Fibroblast of pulmonary artery (primary cell): ENCODE measurements around the gene UBE3D.

Source experiments
- DNase-seq: peaks from one replicate; pipeline ENCODE4 v3.0.0-alpha.2; 2010; ENCODE audit warnings: low read depth
- H3K4me3 ChIP-seq: replicated peaks from 2 replicates; pipeline ENCODE4 v1.5.1; 2011; ENCODE audit warnings: low read depth, mild to moderate bottlenecking, control low read depth, low read length, moderate library complexity
- TF ChIP-seq, protein P1 (sequence below): IDR thresholded peaks from 2 replicates; pipeline ENCODE4 v1.5.1; 2011; ENCODE audit warnings: mild to moderate bottlenecking, control low read depth, low read length, inconsistent platforms; ENCODE audit errors: missing control alignments

The UBE3D gene

GRCh38 chr6:83061190-83061589, 4.5 kb downstream of the UBE3D start:
- no peak for DNase-seq
- no peak overlapping the region for H3K4me3 ChIP-seq
- TF ChIP-seq, protein P1, sequence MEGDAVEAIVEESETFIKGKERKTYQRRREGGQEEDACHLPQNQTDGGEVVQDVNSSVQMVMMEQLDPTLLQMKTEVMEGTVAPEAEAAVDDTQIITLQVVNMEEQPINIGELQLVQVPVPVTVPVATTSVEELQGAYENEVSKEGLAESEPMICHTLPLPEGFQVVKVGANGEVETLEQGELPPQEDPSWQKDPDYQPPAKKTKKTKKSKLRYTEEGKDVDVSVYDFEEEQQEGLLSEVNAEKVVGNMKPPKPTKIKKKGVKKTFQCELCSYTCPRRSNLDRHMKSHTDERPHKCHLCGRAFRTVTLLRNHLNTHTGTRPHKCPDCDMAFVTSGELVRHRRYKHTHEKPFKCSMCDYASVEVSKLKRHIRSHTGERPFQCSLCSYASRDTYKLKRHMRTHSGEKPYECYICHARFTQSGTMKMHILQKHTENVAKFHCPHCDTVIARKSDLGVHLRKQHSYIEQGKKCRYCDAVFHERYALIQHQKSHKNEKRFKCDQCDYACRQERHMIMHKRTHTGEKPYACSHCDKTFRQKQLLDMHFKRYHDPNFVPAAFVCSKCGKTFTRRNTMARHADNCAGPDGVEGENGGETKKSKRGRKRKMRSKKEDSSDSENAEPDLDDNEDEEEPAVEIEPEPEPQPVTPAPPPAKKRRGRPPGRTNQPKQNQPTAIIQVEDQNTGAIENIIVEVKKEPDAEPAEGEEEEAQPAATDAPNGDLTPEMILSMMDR = no peak

- TF ChIP-seq, protein P1 = peak; percentile 93
- DNase-seq = peak; percentile 69
- H3K4me3 ChIP-seq = no peak overlapping the region
Observed at GRCh38 chr6:83057705-83058321, 7.8 kb downstream of the UBE3D start.

- DNase-seq = peak; percentile 66
- no peak overlapping the region for H3K4me3 ChIP-seq
- TF ChIP-seq, protein P1 = peak; percentile 82
Observed at GRCh38 chr6:83055366-83055964, 10.2 kb downstream of the UBE3D start.

DNA sequence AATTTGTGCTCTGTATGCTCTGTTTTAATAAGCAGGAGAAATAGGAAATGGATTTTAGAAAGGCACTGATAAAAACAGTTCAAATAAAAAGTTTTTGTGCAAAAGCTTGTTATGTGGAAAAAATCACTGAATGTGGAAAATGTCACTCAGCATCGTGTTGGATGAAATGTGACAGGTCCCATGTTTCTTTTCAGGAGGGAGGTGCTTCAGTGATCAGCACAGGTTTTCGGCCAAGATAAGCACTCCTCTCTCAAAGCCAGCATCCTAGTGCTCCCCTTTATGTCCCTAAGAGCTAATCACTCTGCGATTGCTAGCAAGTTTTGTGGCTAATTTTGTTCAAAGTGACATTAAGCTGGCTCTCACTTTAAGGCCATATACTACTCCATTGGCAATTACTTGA, 12.0 kb downstream of the UBE3D start:
- TF ChIP-seq, protein P1 = no peak
- no peak overlapping the region for H3K4me3 ChIP-seq
- DNase-seq = no peak

- TF ChIP-seq, protein P1 = no peak
- peak; percentile 31 for DNase-seq
- H3K4me3 ChIP-seq = no peak overlapping the region
Observed at GRCh38 chr6:83051377-83052172, 14.1 kb downstream of the UBE3D start.

GRCh38 chr6:83047065-83047754, 18.4 kb downstream of the UBE3D start:
- no peak overlapping the region for H3K4me3 ChIP-seq

More at GRCh38 chr6:83047065-83047754, 18.4 kb downstream of the UBE3D start:
- TF ChIP-seq, protein P1 = no peak
- DNase-seq = no peak
